Lower leg skin (tissue), 3 donors: ENCODE results near the gene TMEM259.

ENCODE experiments used
- POLR2A ChIP-seq, 2 donors: fragments of 450-650 bp; IDR thresholded peaks; one replicate each; pipeline ENCODE4 v1.6.1; 2016 to 2017; ENCODE audit warnings: antibody characterized with exemption in 2 of 2, mild to moderate bottlenecking in 1 of 2, moderate library complexity in 1 of 2
- TF ChIP-seq, protein P1 (sequence below), 3 donors: fragments of 450-650 bp; IDR thresholded peaks; one replicate each; pipeline ENCODE4 v1.5.1; 2016; ENCODE audit warnings: antibody characterized with exemption in 3 of 3, mild to moderate bottlenecking in 3 of 3, moderate library complexity in 2 of 3

DNA sequence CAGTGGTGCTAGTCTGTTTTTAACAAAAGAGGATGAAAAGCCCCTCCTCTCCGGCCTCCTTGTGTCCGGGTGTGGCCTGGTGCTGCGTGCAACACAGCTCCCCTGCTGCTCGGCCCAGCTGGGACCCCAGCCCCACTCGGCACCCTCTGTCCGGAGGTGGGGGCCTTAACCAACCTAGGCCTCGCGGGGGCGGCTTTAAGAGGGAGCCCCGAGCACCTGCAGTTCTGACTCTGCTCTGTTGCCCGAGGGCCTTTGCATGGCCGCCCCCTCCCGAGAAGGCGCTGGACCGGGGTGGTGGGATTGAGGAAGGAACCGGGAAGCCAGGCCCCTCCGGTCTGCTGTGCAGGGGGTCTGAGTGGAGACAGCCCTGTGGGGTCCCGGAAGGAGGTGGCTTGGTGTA is 26.4 kb downstream of the TMEM259 start:
- TF ChIP-seq, protein P1, sequence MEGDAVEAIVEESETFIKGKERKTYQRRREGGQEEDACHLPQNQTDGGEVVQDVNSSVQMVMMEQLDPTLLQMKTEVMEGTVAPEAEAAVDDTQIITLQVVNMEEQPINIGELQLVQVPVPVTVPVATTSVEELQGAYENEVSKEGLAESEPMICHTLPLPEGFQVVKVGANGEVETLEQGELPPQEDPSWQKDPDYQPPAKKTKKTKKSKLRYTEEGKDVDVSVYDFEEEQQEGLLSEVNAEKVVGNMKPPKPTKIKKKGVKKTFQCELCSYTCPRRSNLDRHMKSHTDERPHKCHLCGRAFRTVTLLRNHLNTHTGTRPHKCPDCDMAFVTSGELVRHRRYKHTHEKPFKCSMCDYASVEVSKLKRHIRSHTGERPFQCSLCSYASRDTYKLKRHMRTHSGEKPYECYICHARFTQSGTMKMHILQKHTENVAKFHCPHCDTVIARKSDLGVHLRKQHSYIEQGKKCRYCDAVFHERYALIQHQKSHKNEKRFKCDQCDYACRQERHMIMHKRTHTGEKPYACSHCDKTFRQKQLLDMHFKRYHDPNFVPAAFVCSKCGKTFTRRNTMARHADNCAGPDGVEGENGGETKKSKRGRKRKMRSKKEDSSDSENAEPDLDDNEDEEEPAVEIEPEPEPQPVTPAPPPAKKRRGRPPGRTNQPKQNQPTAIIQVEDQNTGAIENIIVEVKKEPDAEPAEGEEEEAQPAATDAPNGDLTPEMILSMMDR (IDR thresholded peaks at IDR 0.05), result no peak
- TF ChIP-seq POLR2A (IDR thresholded peaks at IDR 0.05), result no peak
